Measurements from ENCODE around the gene CRYGN.

Gene CRYGN

DNA sequence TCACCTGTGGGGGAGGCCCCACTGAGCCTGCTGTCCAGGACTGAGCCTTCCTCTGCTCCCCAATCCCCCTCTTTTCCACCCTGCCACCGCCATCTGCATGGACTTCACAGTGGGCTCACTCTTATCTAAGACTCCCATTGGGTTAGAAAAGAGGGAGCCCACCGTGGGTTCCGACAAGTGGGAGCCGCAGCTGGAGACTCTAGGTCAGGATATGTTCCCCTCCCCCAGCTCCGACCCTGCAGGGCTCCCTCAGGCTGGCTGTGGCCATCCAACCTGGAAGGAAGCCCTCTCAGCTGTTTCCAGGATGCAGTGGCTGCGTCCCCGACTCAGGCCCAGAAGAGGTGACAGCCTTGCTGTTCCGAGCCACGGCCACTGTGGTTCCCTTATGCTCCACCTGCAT lies 34.9 kb downstream of the CRYGN start:
- DNase-seq = no peak

DNA sequence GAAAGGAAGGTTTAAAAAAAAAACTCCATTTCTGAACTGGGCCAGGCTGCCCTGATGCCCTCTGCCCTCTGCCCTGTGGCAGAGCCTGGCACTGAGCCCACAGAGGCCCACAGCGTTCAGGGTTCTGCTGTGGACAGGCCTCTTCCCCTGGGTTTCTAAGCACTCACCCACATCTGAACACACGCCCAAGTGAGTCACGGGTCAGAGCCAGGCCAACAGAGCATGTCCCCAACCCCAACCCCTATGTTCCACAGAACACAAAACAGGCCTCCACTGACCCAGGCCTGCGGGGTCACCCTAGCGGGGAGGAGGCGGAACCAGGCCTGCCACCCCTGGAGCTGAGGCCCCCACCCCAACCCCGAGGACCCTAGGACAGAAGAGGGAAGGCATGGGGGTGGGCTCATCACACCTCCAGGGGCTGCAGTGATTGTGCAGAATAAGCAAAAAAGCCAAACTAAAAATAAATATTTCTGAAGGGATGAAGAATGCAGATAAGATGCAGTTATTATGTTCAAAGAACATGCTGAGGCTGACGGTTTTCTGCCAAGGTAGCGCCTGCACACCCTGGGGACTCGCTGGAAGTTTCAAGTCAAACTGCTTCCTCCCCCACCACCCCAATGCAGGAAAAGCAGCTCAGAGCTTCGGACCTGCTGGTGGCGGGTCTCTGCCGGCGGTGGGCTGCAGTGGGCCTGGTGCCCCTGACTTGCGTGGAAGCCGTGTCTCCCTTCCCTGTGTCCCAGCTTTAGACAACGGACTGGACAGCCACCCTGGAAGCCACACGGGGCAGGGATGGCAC lies 35.5 kb downstream of the CRYGN start:
- DNase-seq = no peak

DNA sequence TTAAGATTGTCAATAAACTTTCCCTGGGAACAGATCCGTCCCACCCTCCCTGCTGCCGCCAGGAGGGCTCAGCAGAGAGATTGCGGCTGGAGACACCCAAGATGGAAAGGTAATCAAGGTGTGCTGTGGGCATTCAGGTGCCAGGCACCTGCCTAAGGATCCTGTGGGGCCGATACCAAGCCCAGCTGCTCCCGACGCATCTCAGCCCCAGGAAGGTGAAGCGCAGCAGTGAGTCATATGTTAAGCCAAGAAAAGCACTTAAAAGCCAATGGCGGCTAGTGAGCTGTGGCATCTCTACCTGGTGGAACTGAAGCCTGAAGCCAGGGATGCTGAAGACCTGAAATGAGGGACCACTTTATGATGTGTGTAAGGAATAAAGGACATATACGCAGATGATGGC lies 36.2 kb downstream of the CRYGN start:
- DNase-seq = no peak

DNA sequence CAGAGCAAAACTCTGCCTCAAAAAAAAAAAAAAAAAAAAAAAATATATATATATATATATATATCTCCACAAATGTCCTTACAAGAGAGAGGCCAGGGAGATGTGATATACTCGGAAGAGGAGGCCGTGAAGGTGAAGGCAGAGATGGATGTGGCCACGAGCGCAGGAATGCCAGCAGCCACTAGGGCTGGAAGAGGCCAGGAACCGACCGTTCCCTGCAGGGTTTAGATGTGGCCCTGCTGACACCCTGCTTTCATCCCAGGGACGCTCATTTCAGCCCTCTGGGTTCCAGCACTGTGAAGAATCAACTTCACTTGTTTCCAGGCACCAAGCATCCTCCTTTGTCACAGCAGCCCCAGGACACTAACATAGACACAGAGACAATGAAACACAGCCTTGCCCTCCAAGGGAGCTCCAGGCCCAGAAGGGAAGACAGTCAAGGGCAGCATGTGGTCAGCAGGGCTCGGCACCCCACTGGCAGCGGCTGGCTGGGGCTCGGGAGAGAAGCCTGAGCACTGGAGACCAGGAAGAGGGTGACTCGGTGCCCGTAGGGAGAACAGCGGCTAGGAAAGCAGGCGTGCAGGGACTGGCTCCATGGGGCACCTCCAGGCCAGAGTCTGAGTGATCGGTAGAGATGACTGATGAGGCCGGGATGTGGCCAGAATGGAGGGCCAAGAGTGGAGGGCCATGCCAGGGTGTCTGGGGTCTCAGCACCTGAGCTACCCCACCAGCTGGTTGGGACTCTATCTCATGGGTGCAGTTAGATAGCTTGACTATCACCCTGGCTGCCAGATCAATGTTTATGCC lies 37.7 kb downstream of the CRYGN start:
- no peak for DNase-seq

DNA sequence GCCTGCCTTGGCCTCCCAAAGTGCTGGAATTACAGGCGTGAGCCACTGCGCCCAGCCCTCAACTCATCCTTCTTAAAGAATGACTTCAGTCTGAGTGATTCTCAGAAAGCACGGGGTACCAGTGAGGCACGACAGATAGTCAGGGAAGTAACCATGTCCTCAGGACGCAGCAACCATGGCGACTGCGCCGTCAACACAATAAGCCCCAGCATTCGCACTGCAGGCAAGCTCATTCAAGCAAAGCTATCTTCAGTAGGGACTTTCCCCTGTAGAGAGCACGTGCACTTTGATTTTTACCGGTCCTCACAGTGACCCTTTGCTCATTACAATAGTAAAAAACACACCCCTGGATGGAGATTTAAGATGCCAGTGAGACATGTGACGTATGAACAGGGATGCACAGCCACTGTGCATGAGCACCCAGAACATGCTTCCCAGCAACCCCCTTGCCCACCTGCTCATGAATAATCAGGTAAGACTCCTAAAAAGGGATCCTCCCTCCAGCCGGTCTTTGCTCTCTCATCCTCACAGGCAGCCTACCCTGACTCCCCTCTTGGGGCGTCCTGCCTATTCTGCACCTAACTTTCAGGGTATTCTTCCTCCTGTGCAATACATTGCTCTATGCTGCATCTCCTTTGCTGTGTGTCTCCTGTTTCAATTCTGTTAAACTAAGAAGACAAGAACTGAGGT lies 39.2 kb downstream of the CRYGN start:
- no peak for DNase-seq

DNA sequence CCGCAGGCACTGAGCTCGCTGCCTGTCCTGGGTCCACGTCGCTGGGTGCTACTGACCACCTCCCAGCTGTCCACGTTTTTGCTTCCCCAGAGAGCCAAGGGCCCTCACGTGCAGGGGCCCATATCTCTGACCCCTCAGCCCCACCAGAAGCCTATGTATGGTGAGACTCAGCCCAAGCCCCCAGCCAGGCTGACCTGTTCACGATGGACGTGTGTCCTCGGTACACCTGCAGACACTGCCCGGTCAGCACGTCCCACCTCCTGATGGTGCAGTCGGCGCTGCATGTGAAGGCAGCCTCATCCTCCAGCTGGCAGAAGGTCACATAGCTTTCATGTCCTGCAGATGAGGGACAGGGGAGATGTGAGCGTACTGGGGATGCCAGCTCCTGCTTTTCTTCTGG lies 40.0 kb downstream of the CRYGN start:
- no peak for DNase-seq

DNA sequence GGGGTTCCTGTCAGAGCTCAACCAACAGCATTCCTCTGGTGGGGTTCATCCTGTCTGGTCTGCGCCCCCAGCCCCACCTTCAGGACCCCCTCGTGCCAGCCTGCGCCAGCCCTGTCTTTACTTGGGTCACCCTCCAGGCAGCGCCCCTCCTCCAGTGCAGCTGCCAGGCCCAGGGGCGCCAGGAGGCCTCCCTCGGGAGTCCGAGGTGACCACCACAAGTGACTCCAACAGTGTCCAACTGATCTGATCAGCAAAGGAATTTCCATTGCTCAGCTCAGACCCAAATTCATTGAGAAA lies 40.7 kb downstream of the CRYGN start:
- DNase-seq = no peak

DNA sequence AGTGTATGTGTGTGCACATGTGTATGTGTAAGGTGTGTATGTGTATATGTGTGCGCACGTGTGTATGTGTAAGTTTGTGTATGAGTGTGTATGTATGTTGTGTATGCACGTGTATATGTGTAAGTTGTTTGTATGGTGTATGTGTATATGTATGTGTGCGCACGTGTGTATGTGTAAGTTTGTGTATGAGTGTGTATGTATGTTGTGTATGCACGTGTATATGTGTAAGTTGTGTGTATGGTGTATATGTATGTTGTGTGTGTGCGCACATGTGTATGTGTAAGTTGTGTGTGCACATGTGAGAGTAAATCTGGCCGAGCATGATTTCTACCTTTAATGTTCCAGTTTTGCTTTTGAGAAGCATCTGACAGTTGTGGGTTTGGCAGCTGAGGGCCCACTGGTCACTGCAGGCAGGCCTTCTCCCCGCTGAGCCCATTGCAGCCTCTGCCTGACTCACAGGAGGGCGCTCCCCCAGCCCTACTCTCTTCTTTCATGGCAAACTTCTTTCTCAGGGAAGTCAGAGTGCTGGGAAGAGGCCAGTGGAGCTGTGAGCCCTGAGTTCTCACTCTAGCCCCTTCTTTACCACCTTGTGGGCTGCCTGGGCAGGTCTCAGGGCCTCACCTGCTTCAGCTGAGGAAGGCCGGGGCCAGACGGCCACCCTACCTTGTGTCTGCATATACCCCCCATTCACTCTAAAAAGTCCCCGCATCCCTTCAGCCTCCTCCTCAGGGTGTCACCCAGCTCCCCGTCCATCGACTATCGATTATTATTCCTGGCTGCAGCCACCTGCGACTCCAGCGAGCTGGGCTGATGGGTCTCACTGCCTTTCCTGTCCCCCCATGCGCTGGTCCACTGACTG lies 41.3 kb downstream of the CRYGN start:
- peak; percentile 23 for DNase-seq

DNA sequence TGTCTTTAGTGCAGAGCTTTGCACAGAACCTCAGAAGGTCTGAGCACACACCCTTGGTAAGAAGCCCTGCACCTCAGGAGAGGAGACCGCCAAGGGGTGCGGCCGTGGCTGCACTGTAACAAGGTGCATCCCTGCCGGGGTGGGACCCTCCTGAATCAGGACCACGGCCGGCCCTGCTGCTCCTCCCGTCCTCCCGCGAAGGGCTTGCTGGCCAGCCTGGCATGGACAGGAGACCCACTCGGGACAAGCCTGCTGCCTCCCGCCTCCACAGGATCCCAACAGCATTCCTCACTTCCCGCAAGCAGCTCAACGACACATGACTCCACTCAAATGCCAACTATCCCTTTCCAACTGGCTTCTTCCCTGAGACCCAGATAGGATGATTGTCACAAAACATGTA lies 42.9 kb downstream of the CRYGN start:
- DNase-seq = no peak

DNA sequence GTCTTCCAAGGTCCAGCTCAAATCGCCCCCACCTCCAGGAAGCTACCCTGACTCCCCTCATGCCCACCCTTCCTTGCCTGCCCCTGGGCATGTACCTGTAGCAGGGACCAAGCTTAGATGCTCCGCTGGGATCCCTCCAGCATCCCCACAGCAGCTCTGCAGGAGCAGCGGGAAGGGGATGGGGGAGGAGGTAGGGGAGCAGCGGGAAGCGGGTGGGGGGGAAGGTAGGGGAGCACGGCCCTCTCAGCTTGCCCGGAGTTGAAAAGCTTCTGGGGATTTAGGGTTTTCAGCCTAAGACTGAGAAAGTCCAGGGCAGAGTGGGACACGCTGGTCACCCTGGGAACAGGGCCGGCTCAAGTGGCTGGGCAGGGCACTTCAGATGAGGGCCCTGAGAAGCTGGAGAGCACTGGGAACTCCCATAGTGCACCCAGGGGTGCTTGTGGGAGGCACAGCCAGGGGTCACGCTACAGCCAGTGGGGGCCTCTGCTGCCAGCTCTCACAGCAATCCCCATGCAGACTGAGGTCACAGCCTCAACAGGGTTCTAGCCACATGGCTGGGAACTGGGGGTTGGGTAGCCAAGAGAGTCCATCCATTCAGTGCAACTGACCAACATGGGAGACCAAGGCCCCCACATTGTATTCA lies 43.5 kb downstream of the CRYGN start:
- no peak for DNase-seq

DNA sequence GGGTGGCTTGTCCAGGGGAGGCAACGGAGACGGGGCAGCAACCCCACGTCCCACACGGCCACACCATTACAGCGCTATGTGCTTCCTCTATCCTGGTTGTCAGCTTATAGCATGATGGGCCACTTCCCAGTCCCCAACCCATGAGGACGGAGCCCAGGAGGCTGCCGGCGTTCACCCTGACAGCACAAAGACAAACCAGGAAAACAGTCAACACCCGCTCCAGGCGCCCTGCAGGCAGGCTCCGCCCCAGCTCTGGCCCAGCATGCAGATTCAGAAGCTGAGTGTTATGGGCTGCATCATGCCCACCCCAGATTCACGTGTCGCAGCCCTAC lies 44.9 kb downstream of the CRYGN start:
- DNase-seq = no peak

DNA sequence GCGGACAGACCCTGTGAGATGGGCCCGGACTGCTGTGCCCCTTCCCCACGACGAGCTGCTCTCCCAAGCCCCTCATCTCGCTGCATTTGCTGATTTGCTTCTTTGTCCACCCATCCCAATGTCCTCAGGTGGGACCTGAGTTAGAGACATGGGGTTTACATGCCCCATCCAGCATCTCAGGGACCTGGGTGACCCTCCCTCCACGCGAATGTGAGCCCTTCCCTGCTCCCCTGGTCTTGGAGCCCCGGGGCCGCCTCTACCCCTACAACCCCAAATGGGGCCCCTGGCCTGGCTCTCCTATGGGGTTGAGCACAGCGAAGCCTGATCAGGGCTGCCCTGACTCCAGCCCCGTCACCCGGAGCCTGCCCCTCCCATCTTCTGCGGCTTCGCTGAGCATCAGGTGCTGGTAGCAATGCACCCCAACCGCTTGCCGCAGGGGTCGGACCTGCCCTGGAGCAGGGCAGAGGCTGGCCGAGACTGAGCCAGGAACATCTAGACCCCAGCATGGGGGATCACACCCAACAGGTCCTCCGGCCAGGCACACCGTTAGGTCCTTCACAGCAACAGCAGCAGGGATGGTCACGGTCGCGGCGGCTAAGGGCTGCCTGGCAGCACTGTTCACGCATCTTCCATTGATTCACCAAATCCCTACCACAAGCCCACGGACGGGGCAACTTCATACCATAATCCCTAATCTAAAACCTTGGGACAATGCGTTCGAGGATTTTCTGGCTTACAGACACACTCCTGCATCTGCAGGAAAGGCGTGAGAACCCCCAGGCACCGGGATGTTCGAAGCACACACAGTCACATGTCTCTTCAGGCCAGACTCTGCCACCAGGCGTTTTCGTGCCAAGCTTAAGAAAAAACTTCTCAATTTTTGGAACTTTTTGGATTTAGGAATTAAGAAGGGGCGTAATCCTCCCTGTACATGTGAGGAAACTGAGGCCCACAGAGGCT lies 45.6 kb downstream of the CRYGN start:
- DNase-seq = no peak

DNA sequence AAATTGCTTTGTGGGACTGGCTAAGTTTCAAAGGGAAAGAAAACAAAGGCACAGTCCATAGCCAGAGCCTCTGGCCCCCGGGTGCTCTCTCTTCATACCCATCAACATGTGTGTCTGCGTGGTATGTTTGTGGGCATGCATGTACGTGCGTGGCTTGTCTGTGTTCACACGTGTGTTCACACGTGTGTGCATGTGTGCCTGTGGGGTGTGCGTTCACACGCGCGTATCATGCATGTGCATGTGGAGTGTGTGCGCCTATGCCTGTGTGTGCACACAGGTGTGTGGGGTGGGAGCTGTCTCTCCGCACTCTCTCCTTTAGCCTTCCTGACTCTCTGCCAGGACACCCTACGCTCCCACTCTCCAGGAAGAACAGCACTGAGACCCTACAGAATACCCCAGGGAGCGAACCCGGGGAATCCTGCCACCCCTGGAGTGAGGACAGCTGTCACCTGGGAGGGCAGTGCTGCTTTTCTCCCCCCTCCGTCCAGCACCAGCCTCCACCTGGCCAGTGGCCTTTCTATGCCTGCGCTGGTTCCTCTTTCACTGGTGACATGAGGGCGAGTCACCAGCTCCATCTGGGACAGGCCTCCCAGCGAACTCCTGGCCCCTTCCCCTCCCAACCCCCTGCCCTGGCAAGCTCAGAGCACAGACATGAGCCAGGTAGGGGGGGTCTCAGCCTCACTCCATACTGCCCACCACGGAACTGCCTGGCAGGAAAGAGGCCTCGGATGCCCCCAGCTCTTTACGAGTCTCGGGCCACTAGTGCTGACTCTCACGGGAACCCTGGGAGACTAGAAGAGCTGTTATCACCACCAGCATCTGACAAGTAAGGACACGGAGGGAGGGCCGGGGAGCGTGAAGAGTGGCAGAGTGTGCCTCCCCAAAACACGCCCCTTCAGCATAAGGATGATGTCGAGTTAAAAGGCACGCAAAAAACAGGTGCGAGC lies 46.6 kb downstream of the CRYGN start:
- DNase-seq = no peak

DNA sequence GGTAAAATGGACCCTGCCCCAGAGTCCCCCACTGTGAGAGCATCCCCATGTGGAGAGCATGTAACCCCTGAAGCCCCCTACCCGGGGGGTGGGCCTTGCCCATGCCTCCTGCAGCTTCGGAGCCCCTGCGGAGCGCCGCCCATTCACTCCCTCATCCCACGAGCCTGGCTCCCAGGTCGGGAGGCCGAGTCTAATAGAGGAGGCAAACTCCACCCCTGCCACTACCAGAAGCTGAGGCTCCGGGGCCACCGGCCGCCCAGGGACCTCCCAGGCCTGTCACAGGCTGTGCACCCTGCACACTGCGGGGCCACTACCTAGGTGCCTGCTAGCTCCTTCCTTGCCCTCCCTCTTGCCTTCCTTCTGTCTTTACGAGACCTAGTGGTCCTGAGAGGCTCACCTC lies 47.5 kb downstream of the CRYGN start:
- no peak for DNase-seq

DNA sequence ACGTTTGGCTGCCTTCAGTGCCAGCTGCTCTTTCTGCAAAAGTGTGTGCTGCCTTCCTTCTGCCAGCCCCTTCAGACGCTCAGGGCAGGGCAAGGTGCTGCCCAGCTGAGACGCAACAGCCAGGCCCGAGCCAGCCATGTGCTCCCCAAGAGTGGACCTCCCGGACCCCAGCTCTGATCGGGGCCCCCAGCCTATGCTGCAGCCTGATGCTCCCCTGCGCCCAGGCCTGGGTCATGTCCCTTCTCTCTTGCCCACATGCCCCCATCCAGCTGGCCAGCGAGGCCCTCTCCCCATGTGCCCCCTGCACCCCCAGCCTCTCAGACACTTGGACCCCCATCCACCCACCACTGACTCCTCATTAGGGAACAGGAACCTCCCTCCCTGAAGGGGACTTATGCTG lies 47.9 kb downstream of the CRYGN start:
- no peak for DNase-seq

DNA sequence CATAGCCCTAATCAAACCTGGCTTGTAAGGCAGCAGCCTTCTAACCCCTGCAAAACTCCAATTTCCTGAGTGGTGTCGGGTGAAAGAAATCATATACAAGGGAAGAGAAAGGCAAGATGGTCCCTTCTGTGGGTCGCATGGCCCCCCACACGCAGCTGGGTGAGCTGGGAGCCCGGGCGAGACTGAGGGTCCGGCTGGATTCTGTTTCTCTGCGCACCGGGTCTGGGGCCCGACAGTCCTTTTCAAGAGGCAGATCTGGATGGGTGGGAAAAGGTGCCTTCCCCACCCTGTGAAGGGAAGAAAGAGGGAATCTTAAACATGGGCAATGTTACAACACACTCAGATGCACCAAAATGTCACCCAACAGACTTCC lies 48.6 kb downstream of the CRYGN start:
- DNase-seq = no peak

DNA sequence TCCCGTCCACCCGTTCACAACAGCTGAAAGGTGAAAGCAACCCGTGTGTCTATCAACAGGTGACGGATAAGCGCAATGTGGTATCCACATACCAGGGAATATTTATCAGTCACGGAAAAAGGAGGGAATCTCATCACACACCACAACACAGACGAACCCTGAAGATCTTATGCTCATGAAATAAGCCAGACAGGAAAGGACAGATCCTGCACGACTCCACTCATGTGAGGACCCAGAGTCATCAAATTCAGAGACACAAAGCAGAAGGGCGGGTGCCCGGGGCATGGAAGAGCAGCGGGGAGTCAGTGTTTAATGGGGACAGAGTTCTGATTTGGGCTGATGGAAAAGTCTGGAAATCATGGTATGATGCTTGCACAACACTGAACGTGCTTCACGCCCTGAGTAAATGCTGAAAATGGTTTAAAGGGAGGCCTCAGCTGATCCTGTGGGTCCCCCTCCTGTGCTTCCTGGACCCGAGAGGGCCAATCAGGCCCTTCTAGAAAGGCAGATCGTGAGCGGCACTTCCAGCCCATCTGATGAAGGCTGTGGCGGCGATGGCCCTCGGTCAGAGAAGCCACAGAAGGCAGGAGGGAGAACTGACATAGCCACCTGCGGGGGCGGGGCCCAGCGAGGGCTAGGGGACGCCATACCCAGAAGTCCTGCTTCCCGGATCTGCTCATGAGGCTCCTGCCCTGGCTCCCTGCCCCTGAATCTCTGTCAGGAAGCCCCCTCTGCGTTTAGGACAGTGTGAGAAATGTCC lies 49.2 kb downstream of the CRYGN start:
- no peak for DNase-seq

DNA sequence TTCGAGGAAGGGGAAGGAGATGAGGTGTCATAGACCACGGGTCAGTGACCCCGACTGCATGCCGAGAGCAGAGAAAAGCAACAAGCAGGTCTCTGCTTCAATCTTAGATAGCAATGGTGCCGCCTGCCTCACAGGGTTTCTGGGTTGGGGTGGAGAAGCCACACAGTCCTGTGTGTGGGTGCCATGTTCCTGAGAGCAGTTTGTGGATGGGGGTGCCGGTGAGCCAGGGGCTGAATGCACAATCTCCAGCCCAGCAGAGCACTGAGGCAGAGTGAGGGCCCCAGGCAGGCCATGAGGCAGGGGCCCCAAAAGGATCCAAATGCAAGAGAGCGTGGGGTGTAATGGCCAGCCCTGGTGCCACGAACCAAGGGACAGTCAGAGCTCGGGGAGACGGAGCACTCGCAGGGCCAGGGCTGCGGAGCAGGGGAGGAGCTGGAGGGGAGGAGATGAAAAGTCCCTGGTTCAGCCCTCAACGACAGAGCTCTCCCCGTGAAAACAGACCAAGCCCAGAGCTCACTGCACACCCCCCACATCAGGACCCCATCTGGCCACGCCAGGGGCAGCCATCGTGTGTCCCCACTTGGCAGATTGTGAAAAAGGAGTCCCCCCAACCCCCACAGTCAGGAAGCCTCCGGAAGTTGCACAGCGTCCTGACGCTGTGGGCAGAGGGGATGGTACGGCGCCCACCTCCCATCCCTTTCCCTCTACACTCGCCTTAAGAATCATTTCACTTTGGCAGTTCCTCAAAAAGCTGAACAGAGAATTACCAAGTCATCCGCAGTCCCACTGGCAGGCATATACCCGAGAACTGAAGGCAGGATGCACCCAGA lies 50.0 kb downstream of the CRYGN start:
- DNase-seq = no peak

Data from 8988T (cell line).